Neural cell (in vitro differentiated cells): ENCODE measurements around the gene RNASEL. TPM values are rescaled to one million over a fixed set of nuclear protein-coding genes. Genes with fewer than 3 reads are reported as not detected.

Experiments
- H2AFZ ChIP-seq: fragments of 200-600, 300-800 bp; sonication (generic), shearing (Covaris generic); 2 replicates; pipeline ENCODE4 v1.6.0; 2014; ENCODE audit warnings: low read depth, mild to moderate bottlenecking, antibody characterized with exemption, low read length, moderate library complexity
- H3F3A ChIP-seq: fragments of 200-600 bp; shearing (Covaris generic); 2 replicates; pipeline ENCODE4 v1.6.1; 2016; ENCODE audit warnings: mild to moderate bottlenecking, moderate library complexity, mixed read lengths, antibody characterized with exemption, low read length; ENCODE audit not compliant: insufficient read depth, poor library complexity, severe bottlenecking
- H3K27ac ChIP-seq: fragments of 200-600, 300-800 bp; sonication (generic), shearing (Covaris generic); 2 replicates; pipeline ENCODE4 v1.5.1; 2014; ENCODE audit warnings: mild to moderate bottlenecking, low read length, moderate library complexity
- H3K27me3 ChIP-seq: fragments of 300-800, 200-600 bp; sonication (generic), shearing (Covaris generic); 2 replicates; pipeline ENCODE4 v1.6.0; 2014; ENCODE audit warnings: mild to moderate bottlenecking, low read depth, low read length, moderate library complexity; ENCODE audit not compliant: insufficient read depth
- H3K36me3 ChIP-seq: fragments of 300-800, 200-600 bp; sonication (generic), shearing (Covaris generic); 2 replicates; pipeline ENCODE4 v1.5.1; 2014; ENCODE audit warnings: mild to moderate bottlenecking, antibody characterized with exemption, low read length, moderate library complexity; ENCODE audit not compliant: insufficient read depth
- H3K4me2 ChIP-seq: fragments of 300-800, 200-600 bp; sonication (generic), shearing (Covaris generic); 2 replicates; pipeline ENCODE4 v1.6.0; 2014; ENCODE audit warnings: mild to moderate bottlenecking, low read length
- H3K4me3 ChIP-seq: fragments of 300-800, 200-600 bp; sonication (generic), shearing (Covaris generic); 2 replicates; pipeline ENCODE4 v1.5.1; 2014; ENCODE audit warnings: mild to moderate bottlenecking, low read length, moderate library complexity
- H3K79me2 ChIP-seq: fragments of 200-600 bp; shearing (Covaris generic); replicated peaks from 2 replicates; pipeline ENCODE4 v1.6.0; 2014; ENCODE audit warnings: mild to moderate bottlenecking, low read length, moderate library complexity; ENCODE audit not compliant: insufficient read depth
- H3K9ac ChIP-seq: fragments of 300-800, 200-600 bp; sonication (generic), shearing (Covaris generic); 2 replicates; pipeline ENCODE4 v1.6.1; 2016; ENCODE audit warnings: mild to moderate bottlenecking, low read length, mixed read lengths
- H3K9me2 ChIP-seq: fragments of 200-600 bp; shearing (Covaris generic); 2 replicates; pipeline ENCODE4 v1.6.1; 2016; ENCODE audit warnings: mild to moderate bottlenecking, low read length, mixed read lengths; ENCODE audit not compliant: insufficient read depth
- H3K9me3 ChIP-seq: fragments of 200-600, 300-800 bp; sonication (generic), shearing (Covaris generic); 2 replicates; pipeline ENCODE4 v1.6.1; 2016; ENCODE audit warnings: mild to moderate bottlenecking, mixed run types, low read length, moderate library complexity, mixed read lengths
- H4K20me1 ChIP-seq: fragments of 200-600 bp; shearing (Covaris generic); 2 replicates; pipeline ENCODE4 v1.6.1; 2016; ENCODE audit warnings: mild to moderate bottlenecking, mixed run types; ENCODE audit not compliant: insufficient read depth
- EP300 ChIP-seq: fragments of 450-650 bp; conservative IDR thresholded peaks from 2 replicates; pipeline ENCODE4 v1.6.1; 2014; ENCODE audit warnings: antibody characterized with exemption, mild to moderate bottlenecking, moderate library complexity; ENCODE audit not compliant: poor library complexity, severe bottlenecking
- EZH2 ChIP-seq: fragments of 200-600, 300-800 bp; shearing (Covaris generic), sonication (generic); IDR thresholded peaks from 2 replicates; pipeline ENCODE4 v1.6.1; 2014; ENCODE audit warnings: antibody characterized with exemption, low read length, borderline replicate concordance, mild to moderate bottlenecking; ENCODE audit not compliant: insufficient read depth, poor library complexity, severe bottlenecking
- MXI1 ChIP-seq: fragments of 450-650 bp; conservative IDR thresholded peaks from 2 replicates; pipeline ENCODE4 v1.6.1; 2014; ENCODE audit warnings: antibody characterized with exemption, mild to moderate bottlenecking; ENCODE audit not compliant: poor library complexity, severe bottlenecking
- POLR2AphosphoS5 ChIP-seq: IDR thresholded peaks from 2 replicates; pipeline ENCODE4 v1.6.1; 2012
- RAD21 ChIP-seq: fragments of 450-650 bp; conservative IDR thresholded peaks from 2 replicates; pipeline ENCODE4 v1.6.1; 2014; ENCODE audit warnings: antibody characterized with exemption, mild to moderate bottlenecking, moderate library complexity
- SMC3 ChIP-seq: fragments of 450-650 bp; conservative IDR thresholded peaks from 2 replicates; pipeline ENCODE4 v1.6.1; 2014; ENCODE audit warnings: antibody characterized with exemption, mild to moderate bottlenecking, moderate library complexity; ENCODE audit not compliant: poor library complexity
- TAF1 ChIP-seq: IDR thresholded peaks from 2 replicates; pipeline ENCODE4 v1.6.1; 2012; ENCODE audit warnings: low read depth
- polyA plus RNA-seq: library from polyadenylated mRNA; depleted of rRNA; stranded (reverse); fragments of >200 nt; gene quantifications from 2 replicates; pipeline ENCODE4 v1.2.3, GENCODE V29; 2014
- TF ChIP-seq, protein P1 (sequence below): IDR thresholded peaks from 2 replicates; pipeline ENCODE4 v1.6.1; 2012; ENCODE audit warnings: borderline replicate concordance
- TF ChIP-seq, protein P2 (sequence below): fragments of 450-650 bp; IDR thresholded peaks from 2 replicates; pipeline ENCODE4 v1.5.1; 2014; ENCODE audit warnings: antibody characterized with exemption, mild to moderate bottlenecking, moderate library complexity; ENCODE audit not compliant: poor library complexity, severe bottlenecking

The RNASEL gene
- polyA plus RNA-seq, 1 donor from 2014 or later: 0.47 TPM

DNA sequence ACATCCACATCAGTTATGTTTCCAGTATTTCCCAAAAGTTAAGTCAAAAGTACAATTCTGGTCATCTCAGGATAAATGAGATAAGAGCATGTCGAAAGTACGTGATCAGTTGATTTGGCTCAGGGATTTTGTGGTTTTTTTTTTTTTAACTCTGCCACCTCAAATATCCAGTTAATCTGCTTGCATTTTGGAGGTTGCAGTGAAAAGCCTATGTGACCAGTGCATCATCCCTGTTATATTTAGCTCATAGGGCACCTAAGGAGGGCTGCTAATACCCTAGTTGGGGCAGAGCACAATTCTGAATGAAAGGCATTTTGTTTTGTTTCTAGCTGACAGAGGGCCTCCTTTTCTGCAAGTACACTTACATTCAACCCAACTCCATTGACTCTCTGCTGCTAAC, 46.8 kb upstream of the RNASEL start:
- H2AFZ ChIP-seq: no peak overlapping the region
- no peak overlapping the region for H3K4me3 ChIP-seq
- no peaks in the 10 kb centered on the region for H4K20me1 ChIP-seq
- no peak overlapping the region for H3K27ac ChIP-seq
- H3K9ac ChIP-seq: no peak overlapping the region
- no peaks in the 10 kb centered on the region for H3K79me2 ChIP-seq
- no peaks in the 10 kb centered on the region for H3K9me3 ChIP-seq
- H3K9me2 ChIP-seq: no peaks in the 10 kb centered on the region
- no peak overlapping the region for H3K4me2 ChIP-seq
- TF ChIP-seq MXI1 (no peak), EZH2 (no peak), RAD21 (no peak), POLR2AphosphoS5 (no peak), SMC3 (no peak), TAF1 (no peak), EP300 (no peak)
- TF ChIP-seq, protein P1, sequence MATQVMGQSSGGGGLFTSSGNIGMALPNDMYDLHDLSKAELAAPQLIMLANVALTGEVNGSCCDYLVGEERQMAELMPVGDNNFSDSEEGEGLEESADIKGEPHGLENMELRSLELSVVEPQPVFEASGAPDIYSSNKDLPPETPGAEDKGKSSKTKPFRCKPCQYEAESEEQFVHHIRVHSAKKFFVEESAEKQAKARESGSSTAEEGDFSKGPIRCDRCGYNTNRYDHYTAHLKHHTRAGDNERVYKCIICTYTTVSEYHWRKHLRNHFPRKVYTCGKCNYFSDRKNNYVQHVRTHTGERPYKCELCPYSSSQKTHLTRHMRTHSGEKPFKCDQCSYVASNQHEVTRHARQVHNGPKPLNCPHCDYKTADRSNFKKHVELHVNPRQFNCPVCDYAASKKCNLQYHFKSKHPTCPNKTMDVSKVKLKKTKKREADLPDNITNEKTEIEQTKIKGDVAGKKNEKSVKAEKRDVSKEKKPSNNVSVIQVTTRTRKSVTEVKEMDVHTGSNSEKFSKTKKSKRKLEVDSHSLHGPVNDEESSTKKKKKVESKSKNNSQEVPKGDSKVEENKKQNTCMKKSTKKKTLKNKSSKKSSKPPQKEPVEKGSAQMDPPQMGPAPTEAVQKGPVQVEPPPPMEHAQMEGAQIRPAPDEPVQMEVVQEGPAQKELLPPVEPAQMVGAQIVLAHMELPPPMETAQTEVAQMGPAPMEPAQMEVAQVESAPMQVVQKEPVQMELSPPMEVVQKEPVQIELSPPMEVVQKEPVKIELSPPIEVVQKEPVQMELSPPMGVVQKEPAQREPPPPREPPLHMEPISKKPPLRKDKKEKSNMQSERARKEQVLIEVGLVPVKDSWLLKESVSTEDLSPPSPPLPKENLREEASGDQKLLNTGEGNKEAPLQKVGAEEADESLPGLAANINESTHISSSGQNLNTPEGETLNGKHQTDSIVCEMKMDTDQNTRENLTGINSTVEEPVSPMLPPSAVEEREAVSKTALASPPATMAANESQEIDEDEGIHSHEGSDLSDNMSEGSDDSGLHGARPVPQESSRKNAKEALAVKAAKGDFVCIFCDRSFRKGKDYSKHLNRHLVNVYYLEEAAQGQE: no peak
- TF ChIP-seq, protein P2, sequence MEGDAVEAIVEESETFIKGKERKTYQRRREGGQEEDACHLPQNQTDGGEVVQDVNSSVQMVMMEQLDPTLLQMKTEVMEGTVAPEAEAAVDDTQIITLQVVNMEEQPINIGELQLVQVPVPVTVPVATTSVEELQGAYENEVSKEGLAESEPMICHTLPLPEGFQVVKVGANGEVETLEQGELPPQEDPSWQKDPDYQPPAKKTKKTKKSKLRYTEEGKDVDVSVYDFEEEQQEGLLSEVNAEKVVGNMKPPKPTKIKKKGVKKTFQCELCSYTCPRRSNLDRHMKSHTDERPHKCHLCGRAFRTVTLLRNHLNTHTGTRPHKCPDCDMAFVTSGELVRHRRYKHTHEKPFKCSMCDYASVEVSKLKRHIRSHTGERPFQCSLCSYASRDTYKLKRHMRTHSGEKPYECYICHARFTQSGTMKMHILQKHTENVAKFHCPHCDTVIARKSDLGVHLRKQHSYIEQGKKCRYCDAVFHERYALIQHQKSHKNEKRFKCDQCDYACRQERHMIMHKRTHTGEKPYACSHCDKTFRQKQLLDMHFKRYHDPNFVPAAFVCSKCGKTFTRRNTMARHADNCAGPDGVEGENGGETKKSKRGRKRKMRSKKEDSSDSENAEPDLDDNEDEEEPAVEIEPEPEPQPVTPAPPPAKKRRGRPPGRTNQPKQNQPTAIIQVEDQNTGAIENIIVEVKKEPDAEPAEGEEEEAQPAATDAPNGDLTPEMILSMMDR: no peak
- no peaks in the 10 kb centered on the region for H3K36me3 ChIP-seq
- H3K27me3 ChIP-seq: no peaks in the 10 kb centered on the region
- H3F3A ChIP-seq: no peaks in the 10 kb centered on the region

DNA sequence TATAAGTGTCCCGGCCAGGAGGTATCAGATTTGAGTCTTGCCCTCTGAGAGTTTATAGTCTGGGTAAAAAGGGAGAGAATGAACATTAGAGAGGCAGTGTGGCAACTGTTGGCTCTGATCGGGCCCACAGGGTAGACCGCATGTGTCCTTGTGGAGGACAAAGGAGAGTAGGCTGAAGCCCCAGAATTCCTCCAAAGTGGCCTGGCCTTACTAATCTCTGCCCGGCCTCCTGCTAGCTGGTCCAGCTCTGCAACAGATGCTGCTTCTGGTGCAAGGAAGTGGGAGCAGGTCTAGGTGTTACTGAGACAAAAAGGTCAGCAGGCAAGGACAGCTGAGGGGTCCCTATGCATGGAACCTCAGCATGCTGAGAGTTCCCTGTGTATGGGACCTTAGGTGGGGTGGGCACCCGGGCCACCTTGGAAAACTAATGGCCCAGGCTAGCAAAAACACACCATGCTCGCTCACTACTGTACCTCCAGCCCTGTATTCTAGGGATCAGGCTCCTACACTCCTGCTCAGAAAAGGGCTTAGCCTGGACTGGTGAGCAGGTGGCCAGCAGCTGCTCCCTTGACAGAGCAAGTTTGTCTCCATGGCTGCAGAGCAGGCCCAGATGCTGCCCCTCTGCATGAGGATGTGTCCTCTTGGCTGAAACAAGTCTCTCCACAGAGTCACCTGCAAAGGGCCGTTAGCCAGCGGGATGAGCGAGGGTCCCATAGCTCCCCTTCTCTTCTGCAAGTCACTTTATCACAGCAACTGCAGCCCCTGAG, 45.4 kb upstream of the RNASEL start:
- H3K4me2 ChIP-seq: no peak overlapping the region
- no peak overlapping the region for H2AFZ ChIP-seq

More for the DNA sequence above, 45.4 kb upstream of the RNASEL start:
- no peak for TF ChIP-seq EZH2
- TF ChIP-seq TAF1: no peak
- no peak for TF ChIP-seq EP300
- TF ChIP-seq SMC3: no peak
- TF ChIP-seq MXI1: no peak
- TF ChIP-seq, protein P1: no peak
- TF ChIP-seq POLR2AphosphoS5: no peak
- TF ChIP-seq, protein P2: no peak
- TF ChIP-seq RAD21: no peak
- H3F3A ChIP-seq: no peaks in the 10 kb centered on the region
- no peak overlapping the region for H3K27ac ChIP-seq
- no peak overlapping the region for H3K9ac ChIP-seq
- no peaks in the 10 kb centered on the region for H3K36me3 ChIP-seq
- no peaks in the 10 kb centered on the region for H3K9me3 ChIP-seq
- no peaks in the 10 kb centered on the region for H3K79me2 ChIP-seq
- H4K20me1 ChIP-seq: no peaks in the 10 kb centered on the region
- no peaks in the 10 kb centered on the region for H3K9me2 ChIP-seq
- no peak overlapping the region for H3K4me3 ChIP-seq
- H3K27me3 ChIP-seq: no peaks in the 10 kb centered on the region
